Measurements from ENCODE around the gene UBLCP1. TPM values are rescaled to one million over a fixed set of nuclear protein-coding genes. Genes with fewer than 3 reads are reported as not detected.

Gene UBLCP1
- total RNA-seq, 2 experiments from 2014 or later = 16.5 to 19.0 TPM

DNA sequence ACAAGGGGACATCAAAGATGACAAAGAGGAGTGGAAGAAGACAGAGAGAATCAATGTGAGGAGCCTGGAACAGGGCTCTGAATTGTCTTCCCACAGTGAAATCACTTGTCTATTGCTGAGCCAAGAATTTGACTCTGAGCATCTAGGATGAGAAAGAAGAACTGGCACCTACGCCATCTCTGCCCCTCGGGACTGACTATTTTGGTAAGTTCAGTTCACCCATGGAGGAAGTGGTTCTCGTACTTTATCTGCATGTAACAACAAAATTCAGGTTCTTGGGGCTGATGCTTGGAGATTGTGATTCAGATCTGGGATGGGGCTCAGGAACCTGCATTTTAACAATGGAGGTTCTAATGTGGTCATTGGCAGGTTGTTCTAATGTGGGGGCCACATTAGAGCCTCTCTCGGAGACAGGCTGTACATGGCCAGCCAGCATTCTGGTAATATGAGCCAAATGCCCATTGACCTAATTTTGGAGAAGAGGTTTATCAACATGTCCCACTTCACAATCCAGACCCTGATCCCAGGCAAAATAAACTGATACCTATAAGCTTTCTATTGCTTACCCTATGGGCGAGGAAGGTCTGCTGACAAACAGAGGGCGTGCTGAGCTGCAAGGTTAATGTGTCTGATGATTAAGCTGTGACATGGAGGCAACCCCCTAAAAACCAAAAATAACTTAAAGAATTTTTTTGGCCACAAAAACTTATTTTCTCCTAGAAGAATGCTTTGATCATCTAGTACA, 69.9 kb downstream of the UBLCP1 start:
- Mint-ChIP-seq H3K27ac (no peak overlapping the region), H3K4me3 (no peak overlapping the region), H3K27me3 (no peaks in the 10 kb centered on the region), H3K9me3 (no peaks in the 10 kb centered on the region), H3K4me1 (ENCODE audit: low read depth) (peaks cover 46% of the 10 kb centered on the region), H3K36me3 (ENCODE audit: low read depth) (no peaks in the 10 kb centered on the region)
- Histone ChIP-seq H3K27me3 (ENCODE audit: control insufficient read depth in 1 of 2, insufficient read depth in 2 of 2, low read length in 2 of 2) (no peaks in the 10 kb centered on the region), H3K36me3 (ENCODE audit: insufficient read depth, low read length) (no peaks in the 10 kb centered on the region), H3K4me3 (ENCODE audit: low read length) (no peak overlapping the region), H3K9me3 (ENCODE audit: control insufficient read depth in 1 of 2, insufficient read depth in 1 of 2, low read length in 2 of 2) (no peaks in the 10 kb centered on the region), H3K27ac (ENCODE audit: low read depth in 1 of 2, low read length in 2 of 2) (no peak overlapping the region), H3K4me1 (ENCODE audit: insufficient read depth, low read length) (peaks cover 35% of the 10 kb centered on the region)
- DNase-seq (no peak), ATAC-seq (ENCODE audit: poor library complexity) (no peak)
- CTCF ChIA-PET = interaction anchor here (0.5 to 1.1 kb wide), 3 partner anchors 176 to 654 kb away, joined by 3 to 5 read pairs (median 4); no protein-coding TSS in a partner anchor
- TF ChIP-seq, protein P1, sequence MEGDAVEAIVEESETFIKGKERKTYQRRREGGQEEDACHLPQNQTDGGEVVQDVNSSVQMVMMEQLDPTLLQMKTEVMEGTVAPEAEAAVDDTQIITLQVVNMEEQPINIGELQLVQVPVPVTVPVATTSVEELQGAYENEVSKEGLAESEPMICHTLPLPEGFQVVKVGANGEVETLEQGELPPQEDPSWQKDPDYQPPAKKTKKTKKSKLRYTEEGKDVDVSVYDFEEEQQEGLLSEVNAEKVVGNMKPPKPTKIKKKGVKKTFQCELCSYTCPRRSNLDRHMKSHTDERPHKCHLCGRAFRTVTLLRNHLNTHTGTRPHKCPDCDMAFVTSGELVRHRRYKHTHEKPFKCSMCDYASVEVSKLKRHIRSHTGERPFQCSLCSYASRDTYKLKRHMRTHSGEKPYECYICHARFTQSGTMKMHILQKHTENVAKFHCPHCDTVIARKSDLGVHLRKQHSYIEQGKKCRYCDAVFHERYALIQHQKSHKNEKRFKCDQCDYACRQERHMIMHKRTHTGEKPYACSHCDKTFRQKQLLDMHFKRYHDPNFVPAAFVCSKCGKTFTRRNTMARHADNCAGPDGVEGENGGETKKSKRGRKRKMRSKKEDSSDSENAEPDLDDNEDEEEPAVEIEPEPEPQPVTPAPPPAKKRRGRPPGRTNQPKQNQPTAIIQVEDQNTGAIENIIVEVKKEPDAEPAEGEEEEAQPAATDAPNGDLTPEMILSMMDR (IDR thresholded peaks at IDR 0.05) = no peak
- intact Hi-C loops (cut with DNase I, micrococcal nuclease) = loop anchor here (5.0 to 10.0 kb wide), 4 partner anchors 79 to 674 kb away; partner anchors contain the start of gene TTC1 (in 1 of the 2)
- POLR2A ChIA-PET = interaction anchor here (2.0 kb wide), 1 partner anchor 9 kb away, joined by 5 read pairs; no protein-coding TSS in a partner anchor

DNA sequence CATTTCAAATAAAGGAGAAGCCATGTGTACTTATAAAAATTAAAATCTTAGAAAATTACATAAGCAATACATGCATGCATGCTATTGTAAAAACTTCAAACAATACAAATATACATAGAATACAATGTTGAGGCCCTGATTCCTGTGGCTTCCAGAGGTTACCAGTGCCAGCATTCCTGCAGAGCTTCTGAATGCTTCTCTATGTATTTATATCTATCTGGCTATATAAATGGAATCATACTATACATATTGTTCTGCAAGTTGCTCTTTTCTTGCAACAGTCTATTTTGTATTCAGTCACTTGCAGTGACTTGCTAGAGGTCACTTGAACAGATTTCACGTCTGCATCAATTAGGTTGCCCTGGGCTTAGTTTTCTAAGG, 70.4 kb downstream of the UBLCP1 start:
- Mint-ChIP-seq H3K9me3 (no peaks in the 10 kb centered on the region), H3K27ac (no peak overlapping the region), H3K4me1 (ENCODE audit: low read depth) (peaks cover 52% of the 10 kb centered on the region), H3K27me3 (no peaks in the 10 kb centered on the region), H3K4me3 (no peak overlapping the region), H3K36me3 (ENCODE audit: low read depth) (no peaks in the 10 kb centered on the region)
- CTCF ChIA-PET = interaction anchor here (0.5 to 1.1 kb wide), 2 partner anchors 362 to 654 kb away, joined by 3 to 4 read pairs; no protein-coding TSS in a partner anchor
- TF ChIP-seq, protein P1 (IDR thresholded peaks at IDR 0.05) = no peak
- Histone ChIP-seq H3K4me3 (ENCODE audit: low read length) (no peak overlapping the region), H3K4me1 (ENCODE audit: insufficient read depth, low read length) (peaks cover 41% of the 10 kb centered on the region), H3K27ac (ENCODE audit: low read depth in 1 of 2, low read length in 2 of 2) (no peak overlapping the region), H3K27me3 (ENCODE audit: control insufficient read depth in 1 of 2, insufficient read depth in 2 of 2, low read length in 2 of 2) (no peaks in the 10 kb centered on the region), H3K9me3 (ENCODE audit: control insufficient read depth in 1 of 2, insufficient read depth in 1 of 2, low read length in 2 of 2) (no peaks in the 10 kb centered on the region), H3K36me3 (ENCODE audit: insufficient read depth, low read length) (no peaks in the 10 kb centered on the region)
- POLR2A ChIA-PET = no interaction called here
- no peak for DNase-seq
- intact Hi-C loops (cut with DNase I, micrococcal nuclease) = loop anchor here (5.0 to 10.0 kb wide), 4 partner anchors 79 to 674 kb away; partner anchors contain the start of gene TTC1 (in 1 of the 2)
- ATAC-seq (ENCODE audit: poor library complexity) = no peak

Other genes with a start within 250 kb of the UBLCP1 start
- under 1 TPM; 0.20 to 0.52 TPM for gene EBF1, start 163.4 kb upstream of the UBLCP1 start, total RNA-seq
- 10 to 100 TPM; 83.7 to 94.4 TPM for gene RNF145, start 53.7 kb upstream of the UBLCP1 start, total RNA-seq
- not detected for gene IL12B, start 67.2 kb downstream of the UBLCP1 start, total RNA-seq

Data from CD4-positive, alpha-beta T cell (primary cell).